ENCODE results near the gene NDUFS5. TPM values are rescaled to one million over a fixed set of nuclear protein-coding genes. Genes with fewer than 3 reads are reported as not detected.

The NDUFS5 gene
- total RNA-seq, 2 donors from 2014 or later, result 192 to 243 TPM

DNA sequence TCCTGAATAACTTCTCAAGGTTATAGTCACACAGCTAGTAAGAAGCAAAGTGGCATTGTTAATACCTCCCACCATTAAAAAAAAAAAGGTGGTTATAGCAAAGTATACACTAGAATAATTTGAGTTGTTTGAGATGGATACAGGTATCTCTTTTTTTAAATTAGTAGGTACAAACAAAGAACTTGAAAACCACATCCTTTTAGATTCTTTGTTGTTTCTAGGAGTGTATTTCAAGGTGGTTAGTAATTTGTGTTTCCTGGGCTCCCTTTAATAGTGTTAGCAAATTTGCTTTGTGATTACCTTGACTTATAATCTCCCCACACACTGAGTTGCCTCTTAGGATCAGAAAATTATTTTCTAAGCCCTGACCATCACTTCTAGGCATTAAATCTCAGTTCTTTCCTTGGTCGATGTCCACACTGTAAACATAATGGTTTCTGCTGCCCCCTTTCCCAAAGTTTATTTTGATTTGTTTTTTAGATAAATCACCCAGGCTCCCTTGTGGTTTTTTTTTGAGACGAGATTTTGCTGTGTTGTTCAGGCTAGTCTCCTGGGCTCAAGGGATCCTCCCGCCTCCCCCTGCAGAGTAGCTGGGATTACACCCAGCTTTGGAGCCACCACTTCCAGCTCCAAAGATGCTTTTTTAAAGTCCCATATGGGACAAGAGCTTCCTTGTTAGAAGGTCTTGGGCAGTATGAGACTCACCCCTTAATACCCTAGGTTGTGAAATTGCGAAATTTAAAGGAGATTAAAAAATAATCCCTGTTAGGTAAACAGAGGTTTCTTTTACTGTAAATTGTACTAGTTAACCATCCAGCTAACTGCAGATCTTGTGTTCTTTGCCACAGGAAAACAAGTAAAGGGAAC, 28.9 kb upstream of the NDUFS5 start:
- DNase-seq (no peak), ATAC-seq (no peak)
- TF ChIP-seq POLR2A (IDR thresholded peaks at IDR 0.05), result no peak
- TF ChIP-seq, protein P1, sequence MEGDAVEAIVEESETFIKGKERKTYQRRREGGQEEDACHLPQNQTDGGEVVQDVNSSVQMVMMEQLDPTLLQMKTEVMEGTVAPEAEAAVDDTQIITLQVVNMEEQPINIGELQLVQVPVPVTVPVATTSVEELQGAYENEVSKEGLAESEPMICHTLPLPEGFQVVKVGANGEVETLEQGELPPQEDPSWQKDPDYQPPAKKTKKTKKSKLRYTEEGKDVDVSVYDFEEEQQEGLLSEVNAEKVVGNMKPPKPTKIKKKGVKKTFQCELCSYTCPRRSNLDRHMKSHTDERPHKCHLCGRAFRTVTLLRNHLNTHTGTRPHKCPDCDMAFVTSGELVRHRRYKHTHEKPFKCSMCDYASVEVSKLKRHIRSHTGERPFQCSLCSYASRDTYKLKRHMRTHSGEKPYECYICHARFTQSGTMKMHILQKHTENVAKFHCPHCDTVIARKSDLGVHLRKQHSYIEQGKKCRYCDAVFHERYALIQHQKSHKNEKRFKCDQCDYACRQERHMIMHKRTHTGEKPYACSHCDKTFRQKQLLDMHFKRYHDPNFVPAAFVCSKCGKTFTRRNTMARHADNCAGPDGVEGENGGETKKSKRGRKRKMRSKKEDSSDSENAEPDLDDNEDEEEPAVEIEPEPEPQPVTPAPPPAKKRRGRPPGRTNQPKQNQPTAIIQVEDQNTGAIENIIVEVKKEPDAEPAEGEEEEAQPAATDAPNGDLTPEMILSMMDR (IDR thresholded peaks at IDR 0.05), result no peak
- Histone ChIP-seq H3K36me3 (replicated peaks in 1 of 2; ENCODE audit: insufficient read depth in 1 of 2, low read depth in 2 of 2) (peaks cover 0 to 12% of the 10 kb centered on the region in 2 donors), H3K27me3 (no peaks in the 10 kb centered on the region), H3K27ac (peak overlapping the region in 1 of 4 donors; percentile 6), H3K4me1 (peaks cover 32% of the 10 kb centered on the region), H3K4me3 (no peak overlapping the region), H3K9me3 (no peaks in the 10 kb centered on the region)
- 44 to 52% methylated on average over 4 of the region's 4 CpGs for WGBS, 2 donors
- intact Hi-C loops (cut with DNase I), result loop anchor here (10.0 kb wide), 1 partner anchor 142 kb away; the partner anchor contains the start of gene RRAGC

DNA sequence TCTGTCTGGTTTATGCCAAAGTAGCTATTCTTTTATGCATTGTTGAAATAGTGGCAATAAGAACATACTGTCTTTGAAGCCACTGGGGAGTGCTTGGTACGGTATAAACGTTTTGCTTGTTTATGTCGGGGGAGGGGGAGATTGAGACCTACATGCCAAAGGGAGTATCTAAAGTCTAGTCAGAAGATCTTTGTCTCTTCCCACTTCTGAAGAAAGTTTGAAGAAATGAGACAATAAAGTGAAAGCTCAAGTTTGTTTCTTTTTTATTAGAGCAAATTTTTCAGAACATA, 28.3 kb upstream of the NDUFS5 start:
- TF ChIP-seq, protein P1 (IDR thresholded peaks at IDR 0.05), result no peak
- TF ChIP-seq POLR2A (IDR thresholded peaks at IDR 0.05), result no peak
- Histone ChIP-seq H3K27me3 (no peaks in the 10 kb centered on the region), H3K4me3 (no peak overlapping the region), H3K4me1 (peaks cover 26% of the 10 kb centered on the region), H3K9me3 (no peaks in the 10 kb centered on the region), H3K36me3 (replicated peaks in 1 of 2; ENCODE audit: insufficient read depth in 1 of 2, low read depth in 2 of 2) (peaks cover 0 to 16% of the 10 kb centered on the region in 2 donors), H3K27ac (no peak overlapping the region)
- intact Hi-C loops (cut with DNase I), result loop anchor here (10.0 kb wide), 1 partner anchor 143 kb away; the partner anchor contains the start of gene RRAGC
- WGBS, 2 donors, result 40 to 49% methylated on average over 3 of the region's 3 CpGs
- no peak for DNase-seq
- ATAC-seq, result no peak

- peaks cover 10% of the 10 kb centered on the region for H3K4me1 ChIP-seq
- ATAC-seq, result no peak
- TF ChIP-seq, protein P1 (IDR thresholded peaks at IDR 0.05), result no peak
- TF ChIP-seq POLR2A (IDR thresholded peaks at IDR 0.05), result no peak
- DNase-seq, result no peak
- WGBS, 2 donors, result 81 to 92% methylated on average over 5 of the region's 5 CpGs
- H3K9me3 ChIP-seq, result no peaks in the 10 kb centered on the region
- intact Hi-C loops (cut with DNase I), result no loop called here
- no peak overlapping the region for H3K27ac ChIP-seq
- no peak overlapping the region for H3K4me3 ChIP-seq
- no peaks in the 10 kb centered on the region for H3K27me3 ChIP-seq
- peaks cover 7 to 36% of the 10 kb centered on the region in 2 donors for H3K36me3 ChIP-seq (replicated peaks in 1 of 2; ENCODE audit: insufficient read depth in 1 of 2, low read depth in 2 of 2)
These were observed 24.4 kb upstream of the NDUFS5 start for GRCh38 chr1:39001516-39002421.

DNA sequence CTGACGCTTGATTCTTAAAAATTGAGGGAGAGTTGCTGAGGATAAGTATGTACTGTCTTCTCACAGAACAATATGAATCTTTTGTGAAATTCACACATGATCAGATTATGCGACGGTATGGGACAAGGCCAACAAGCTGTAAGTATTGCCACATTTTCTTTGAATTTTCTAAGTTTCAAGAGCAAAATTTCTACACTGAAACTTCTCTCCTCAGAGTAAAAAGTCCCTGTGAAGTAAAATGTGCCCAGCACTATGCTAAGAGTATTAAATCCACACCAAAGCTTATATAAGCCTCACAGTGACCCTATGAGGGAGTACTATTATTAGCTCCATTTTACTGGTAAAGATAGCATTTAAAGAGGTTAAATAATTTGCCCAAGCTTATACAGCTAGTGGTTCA, 22.9 kb upstream of the NDUFS5 start:
- no peak for ATAC-seq
- H3K4me3 ChIP-seq, result no peak overlapping the region
- TF ChIP-seq POLR2A (IDR thresholded peaks at IDR 0.05), result no peak
- TF ChIP-seq, protein P1 (IDR thresholded peaks at IDR 0.05), result no peak
- DNase-seq, result no peak
- H3K27ac ChIP-seq, result no peak overlapping the region
- no peaks in the 10 kb centered on the region for H3K9me3 ChIP-seq
- intact Hi-C loops (cut with DNase I), result no loop called here
- H3K36me3 ChIP-seq (replicated peaks in 1 of 2; ENCODE audit: insufficient read depth in 1 of 2, low read depth in 2 of 2), result peaks cover 7 to 40% of the 10 kb centered on the region in 2 donors
- 84 to 91% methylated on average over 3 of the region's 3 CpGs for WGBS, 2 donors
- no peaks in the 10 kb centered on the region for H3K4me1 ChIP-seq
- no peaks in the 10 kb centered on the region for H3K27me3 ChIP-seq

All from body of pancreas (tissue), 4 donors.